NCI-H1417 (cell line): ENCODE results near the gene STK32C.
"Not testable (repeated sequence)": the region's sequence is repeated elsewhere in the genome, so short reads cannot be mapped to it uniquely, and the experiment has no call there.

Source experiments
- DNase-seq, 3 experiments: peaks; one replicate each; lab custom pipeline; 2025; lab: John Stamatoyannopoulos, UW

Gene STK32C

GRCh38 chr10:132338876-132339275 lies 31.1 kb upstream of the STK32C start:
- DNase-seq, result no peak

- DNase-seq, result not testable (repeated sequence)
Observed at GRCh38 chr10:132337854-132338253, 30.1 kb upstream of the STK32C start.

DNA sequence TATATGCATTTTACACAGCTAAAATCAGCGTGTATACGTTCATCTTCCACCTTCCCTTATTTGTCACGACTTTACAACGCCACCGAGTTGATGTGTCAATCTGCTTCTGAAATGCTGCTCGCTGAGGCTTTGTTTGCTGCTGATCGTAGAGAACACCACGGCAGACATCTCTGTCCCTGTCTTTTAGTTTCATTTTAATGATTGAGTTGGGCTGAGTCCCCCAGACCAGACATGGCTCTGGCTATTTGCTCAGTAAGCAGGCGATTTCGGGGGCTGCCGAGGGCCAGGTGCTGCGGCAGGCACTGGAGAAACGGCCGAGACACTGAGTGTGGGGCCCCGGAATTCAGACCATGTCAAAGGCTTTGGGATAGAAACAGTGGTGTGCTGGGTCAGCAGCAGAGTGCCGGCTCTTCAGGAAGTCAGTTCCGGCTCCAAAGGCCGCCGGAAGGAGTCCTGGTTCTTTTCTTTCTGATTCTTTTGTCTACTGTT lies 29.2 kb upstream of the STK32C start:
- no peak for DNase-seq

- DNase-seq, result no peak
Observed at GRCh38 chr10:132336064-132336746, 28.5 kb upstream of the STK32C start.

GRCh38 chr10:132335189-132336063 lies 27.7 kb upstream of the STK32C start:
- DNase-seq, result no peak

- no peak for DNase-seq
Observed at GRCh38 chr10:132334631-132335188, 27.0 kb upstream of the STK32C start.

- DNase-seq, result peak in 1 of 3 experiments; percentile 6
Observed at GRCh38 chr10:132333386-132333785, 25.6 kb upstream of the STK32C start.

GRCh38 chr10:132332433-132332754 lies 24.6 kb upstream of the STK32C start:
- DNase-seq, result no peak

- peak; percentile 90 to 96 (median 95) for DNase-seq
Observed at GRCh38 chr10:132331601-132332432, 24.1 kb upstream of the STK32C start, which contains the start of gene LRRC27. Gene LRRC27 (plus strand): TSS chr10:132332193. CDS start chr10:132333525, 1,332 bp downstream.

- DNase-seq, result no peak
Observed at GRCh38 chr10:132330486-132330833, 22.7 kb upstream of the STK32C start.

DNA sequence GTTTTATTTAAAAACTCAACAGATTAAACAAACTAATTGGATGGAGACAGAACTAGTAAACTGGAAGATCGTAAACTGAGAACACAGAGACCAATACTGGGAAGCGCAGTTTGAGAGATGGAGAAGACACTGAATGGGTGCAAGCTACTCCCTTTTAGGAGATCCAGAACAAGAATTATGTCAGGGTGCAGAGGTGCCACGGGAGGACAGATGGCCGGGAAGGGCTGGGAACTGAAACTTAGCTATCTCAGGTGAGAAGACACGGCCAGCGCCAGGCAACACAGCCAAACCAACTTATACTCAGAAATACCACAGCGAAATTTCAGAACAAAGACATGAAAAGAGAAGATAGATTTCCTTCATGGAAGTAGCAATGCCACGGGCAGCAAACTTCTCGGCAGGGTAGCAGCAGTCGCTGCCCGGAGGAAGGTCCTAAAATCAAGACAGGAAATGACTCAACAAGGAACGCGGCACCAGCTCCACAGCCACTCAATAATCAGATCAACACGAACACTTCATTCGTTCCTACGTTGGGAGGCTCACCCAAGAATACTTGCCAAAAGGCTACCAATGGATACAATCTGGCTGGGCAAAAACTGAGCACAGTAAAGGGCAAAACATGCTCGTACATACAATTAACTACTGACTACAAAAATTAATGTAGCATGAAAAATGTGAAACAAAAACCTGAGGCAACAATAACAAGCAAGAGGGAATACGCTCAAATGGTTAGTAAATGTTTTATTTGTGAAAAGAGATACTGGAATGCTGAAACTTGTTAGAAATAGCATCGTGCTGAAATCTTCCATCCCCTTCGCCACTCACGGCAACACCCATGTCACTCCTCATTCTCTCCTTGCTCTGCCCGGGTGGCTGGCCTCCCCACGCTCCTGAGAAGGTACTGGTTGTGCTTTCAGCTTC lies 22.1 kb upstream of the STK32C start:
- no peak for DNase-seq

GRCh38 chr10:132328738-132329137 lies 21.0 kb upstream of the STK32C start:
- DNase-seq, result no peak

GRCh38 chr10:132328106-132328505 lies 20.4 kb upstream of the STK32C start:
- DNase-seq, result no peak

- DNase-seq, result no peak
Observed at GRCh38 chr10:132326925-132327324, 19.2 kb upstream of the STK32C start.

- no peak for DNase-seq
Observed at GRCh38 chr10:132326344-132326889, 18.7 kb upstream of the STK32C start.

DNA sequence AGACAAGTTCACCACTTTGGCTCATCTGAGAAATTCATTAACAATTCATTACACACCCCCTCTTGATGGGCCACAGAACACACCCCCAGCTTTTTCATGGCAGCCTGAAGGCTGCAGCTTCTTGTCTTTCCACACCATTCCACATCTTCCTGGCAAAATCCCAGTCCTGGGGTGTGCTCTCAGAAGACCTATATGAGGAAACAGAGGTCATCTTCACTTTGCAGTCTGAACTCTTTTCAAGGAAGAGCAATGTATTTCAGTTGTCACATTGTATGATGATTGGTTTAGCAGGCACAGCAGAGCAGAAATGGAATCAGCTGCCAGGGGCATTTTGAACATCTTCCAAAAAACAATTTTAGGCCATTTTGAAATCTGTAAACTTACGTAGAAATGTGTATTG lies 16.4 kb upstream of the STK32C start:
- no peak for DNase-seq

DNA sequence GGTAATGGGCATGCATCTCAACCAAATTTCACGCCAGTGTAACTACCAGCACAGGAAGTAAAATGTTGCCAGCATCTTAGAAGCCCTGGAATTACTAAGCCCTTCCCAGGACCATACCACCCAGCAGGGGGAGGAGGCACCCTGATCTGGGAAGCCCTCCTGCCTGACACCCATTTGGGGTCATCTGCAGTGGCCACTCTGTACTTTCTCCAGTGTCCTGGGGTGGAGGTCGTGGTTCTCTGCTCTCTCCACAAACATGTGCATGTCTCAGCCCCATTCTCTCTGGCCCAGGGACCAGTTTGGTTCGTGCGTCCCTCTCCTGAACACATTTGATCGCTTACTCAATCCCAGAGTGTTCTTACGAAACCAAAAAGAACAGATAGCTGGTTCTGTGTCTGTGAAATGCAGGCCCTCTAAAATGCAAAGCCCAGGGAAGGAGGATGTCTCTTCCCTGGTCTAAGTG lies 14.9 kb upstream of the STK32C start:
- DNase-seq, result no peak

DNA sequence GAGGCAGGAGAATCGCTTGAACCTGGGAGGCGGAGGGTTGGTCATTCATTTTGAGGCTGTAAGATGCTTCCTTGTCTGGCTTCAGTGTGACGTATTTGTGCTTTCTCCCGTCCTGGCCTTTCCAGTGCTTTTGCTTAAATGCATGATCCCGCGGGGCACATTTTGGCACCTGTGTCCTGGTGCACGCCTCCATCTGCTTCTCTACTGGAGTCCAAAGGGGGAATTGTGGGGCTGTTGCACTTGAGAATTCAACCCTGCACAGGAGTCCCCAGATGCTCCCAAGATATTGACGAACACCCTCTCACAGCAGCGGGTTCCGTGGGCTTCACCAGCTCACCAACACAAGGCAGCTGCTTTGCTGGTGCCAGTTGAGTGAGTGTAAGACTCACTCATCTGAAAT lies 14.0 kb upstream of the STK32C start:
- no peak for DNase-seq

DNA sequence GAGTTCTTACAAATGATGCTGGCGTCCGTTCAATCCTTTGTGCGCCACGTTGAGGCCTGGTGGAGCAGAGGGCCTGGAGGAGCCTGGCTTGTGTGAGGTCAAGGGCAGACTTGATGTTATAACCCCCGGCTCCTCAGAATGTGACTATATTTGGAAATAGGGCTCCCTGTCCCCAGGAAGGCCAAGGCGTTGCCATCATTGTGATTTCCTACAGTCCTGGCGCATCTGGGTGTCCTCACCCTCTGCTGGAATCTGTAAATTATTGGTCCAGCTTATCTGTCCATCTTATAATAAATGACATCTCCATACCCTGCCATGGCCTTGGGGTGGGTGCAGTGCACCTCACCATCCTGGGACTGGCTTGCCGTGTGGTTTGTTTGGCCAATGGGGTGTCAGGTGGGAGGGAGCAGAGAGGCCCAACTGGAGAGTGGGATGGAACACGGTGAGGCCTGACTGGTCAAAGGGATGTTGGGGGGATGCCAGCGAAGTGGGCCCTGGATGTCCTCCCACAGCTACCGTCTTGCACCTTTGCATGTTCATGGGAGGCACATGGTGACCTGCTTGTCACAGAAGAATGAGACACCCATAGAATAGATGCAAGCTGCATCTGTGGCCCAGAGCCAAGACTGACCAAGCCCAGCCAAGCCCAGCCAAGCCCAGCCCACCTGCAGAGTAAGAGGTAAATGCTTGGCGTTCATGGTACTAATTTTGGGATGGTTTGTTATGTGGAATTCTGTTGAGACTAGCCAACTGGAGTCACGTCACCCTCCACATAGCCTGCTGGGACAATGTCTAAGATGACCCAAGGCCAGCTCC lies 13.1 kb upstream of the STK32C start:
- no peak for DNase-seq
